ENCODE results near the gene PARD3. TPM values are rescaled to one million over a fixed set of nuclear protein-coding genes. Genes with fewer than 3 reads are reported as not detected.

The PARD3 gene
- polyA plus RNA-seq, 3 donors: 0.51 TPM; not detected in 2

- no peak for DNase-seq
- H3K27ac Mint-ChIP-seq: no peak overlapping the region
- H3K27ac ChIP-seq (ENCODE audit: low read depth in 1 of 2, low read length in 2 of 2): no peak overlapping the region
- intact Hi-C loops (cut with micrococcal nuclease): no loop called here
- no peaks in the 10 kb centered on the region for H3K9me3 ChIP-seq (replicated peaks in 1 of 2; ENCODE audit: control insufficient read depth in 1 of 2, insufficient read depth in 1 of 2, low read length in 2 of 2)
- no peak for TF ChIP-seq CTCF (IDR thresholded peaks at IDR 0.05)
- H3K4me3 Mint-ChIP-seq: no peak overlapping the region
- H3K4me1 Mint-ChIP-seq: peaks cover 2% of the 10 kb centered on the region
- H3K9ac ChIP-seq (ENCODE audit: insufficient read depth, low read length, poor library complexity, severe bottlenecking): no peak overlapping the region
- no peaks in the 10 kb centered on the region for H3K36me3 Mint-ChIP-seq
- H3K27me3 Mint-ChIP-seq (ENCODE audit: low read depth in 3 of 3): peaks cover 0 to 2% (median 0%) of the 10 kb centered on the region in 3 donors
- no peak overlapping the region for H3K4me3 ChIP-seq (replicated peaks in 1 of 3; ENCODE audit: low read depth in 2 of 3, low read length in 3 of 3)
- H3K9me3 Mint-ChIP-seq: peaks cover 0 to 2% (median 0%) of the 10 kb centered on the region in 7 donors
- no peaks in the 10 kb centered on the region for H3K4me1 ChIP-seq (ENCODE audit: control insufficient read depth in 1 of 2, insufficient read depth in 2 of 2, low read length in 2 of 2)
- H3K4me2 ChIP-seq (replicated peaks; ENCODE audit: extremely low read depth, low read length, poor library complexity, severe bottlenecking): no peak overlapping the region
- 95% methylated on average over 3 of the region's 7 CpGs for WGBS (ENCODE audit: insufficient coverage)
- H4K20me1 ChIP-seq (ENCODE audit: insufficient read depth, low read length): no peaks in the 10 kb centered on the region
- H2AFZ ChIP-seq (ENCODE audit: insufficient read depth, low read depth, low read length, poor library complexity, severe bottlenecking): no peak overlapping the region
- H3K27me3 ChIP-seq (ENCODE audit: control insufficient read depth in 2 of 2, insufficient read depth in 2 of 2, low read length in 2 of 2): no peaks in the 10 kb centered on the region
- H3K79me2 ChIP-seq (ENCODE audit: insufficient read depth, low read length): no peaks in the 10 kb centered on the region
- H3K36me3 ChIP-seq (replicated peaks in 1 of 2; ENCODE audit: control insufficient read depth in 1 of 2, insufficient read depth in 2 of 2, low read length in 2 of 2): no peaks in the 10 kb centered on the region
Measured at GRCh38 chr10:34520084-34520483, 295.0 kb downstream of the PARD3 start.

GRCh38 chr10:34514290-34514689 lies 300.8 kb downstream of the PARD3 start:
- H3K4me2 ChIP-seq (replicated peaks; ENCODE audit: extremely low read depth, low read length, poor library complexity, severe bottlenecking): no peak overlapping the region
- H3K27ac Mint-ChIP-seq: no peak overlapping the region
- no peaks in the 10 kb centered on the region for H4K20me1 ChIP-seq (ENCODE audit: insufficient read depth, low read length)
- no peaks in the 10 kb centered on the region for H3K79me2 ChIP-seq (ENCODE audit: insufficient read depth, low read length)
- no peaks in the 10 kb centered on the region for H3K9me3 ChIP-seq (replicated peaks in 1 of 2; ENCODE audit: control insufficient read depth in 1 of 2, insufficient read depth in 1 of 2, low read length in 2 of 2)
- H3K27ac ChIP-seq (ENCODE audit: low read depth in 1 of 2, low read length in 2 of 2): no peak overlapping the region
- no peak for DNase-seq
- H3K4me1 Mint-ChIP-seq: no peaks in the 10 kb centered on the region
- H3K27me3 ChIP-seq (ENCODE audit: control insufficient read depth in 2 of 2, insufficient read depth in 2 of 2, low read length in 2 of 2): no peaks in the 10 kb centered on the region
- H3K9me3 Mint-ChIP-seq: peaks cover 0 to 2% (median 0%) of the 10 kb centered on the region in 7 donors
- intact Hi-C loops (cut with micrococcal nuclease): no loop called here
- no peak for TF ChIP-seq CTCF (IDR thresholded peaks at IDR 0.05)
- H3K9ac ChIP-seq (ENCODE audit: insufficient read depth, low read length, poor library complexity, severe bottlenecking): no peak overlapping the region
- H2AFZ ChIP-seq (ENCODE audit: insufficient read depth, low read depth, low read length, poor library complexity, severe bottlenecking): no peak overlapping the region
- no peaks in the 10 kb centered on the region for H3K4me1 ChIP-seq (ENCODE audit: control insufficient read depth in 1 of 2, insufficient read depth in 2 of 2, low read length in 2 of 2)
- H3K4me3 ChIP-seq (replicated peaks in 1 of 3; ENCODE audit: low read depth in 2 of 3, low read length in 3 of 3): no peak overlapping the region
- H3K27me3 Mint-ChIP-seq (ENCODE audit: low read depth in 3 of 3): peaks cover 2 to 3% (median 2%) of the 10 kb centered on the region in 3 donors
- H3K36me3 Mint-ChIP-seq: no peaks in the 10 kb centered on the region
- no peaks in the 10 kb centered on the region for H3K36me3 ChIP-seq (replicated peaks in 1 of 2; ENCODE audit: control insufficient read depth in 1 of 2, insufficient read depth in 2 of 2, low read length in 2 of 2)
- no peak overlapping the region for H3K4me3 Mint-ChIP-seq
- WGBS (ENCODE audit: insufficient coverage): 80% methylated on average over 1 of the region's 4 CpGs

Data from CD14-positive monocyte (primary cell).